ENCODE data around the gene SHCBP1L. TPM values are rescaled to one million over a fixed set of nuclear protein-coding genes. Genes with fewer than 3 reads are reported as not detected.
A peak's percentile ranks its signal among the peaks of the same experiment; 100 is the strongest.

The SHCBP1L gene
- total RNA-seq, 4 donors from 2014 or later, result 2.8 TPM; not detected in 3

DNA sequence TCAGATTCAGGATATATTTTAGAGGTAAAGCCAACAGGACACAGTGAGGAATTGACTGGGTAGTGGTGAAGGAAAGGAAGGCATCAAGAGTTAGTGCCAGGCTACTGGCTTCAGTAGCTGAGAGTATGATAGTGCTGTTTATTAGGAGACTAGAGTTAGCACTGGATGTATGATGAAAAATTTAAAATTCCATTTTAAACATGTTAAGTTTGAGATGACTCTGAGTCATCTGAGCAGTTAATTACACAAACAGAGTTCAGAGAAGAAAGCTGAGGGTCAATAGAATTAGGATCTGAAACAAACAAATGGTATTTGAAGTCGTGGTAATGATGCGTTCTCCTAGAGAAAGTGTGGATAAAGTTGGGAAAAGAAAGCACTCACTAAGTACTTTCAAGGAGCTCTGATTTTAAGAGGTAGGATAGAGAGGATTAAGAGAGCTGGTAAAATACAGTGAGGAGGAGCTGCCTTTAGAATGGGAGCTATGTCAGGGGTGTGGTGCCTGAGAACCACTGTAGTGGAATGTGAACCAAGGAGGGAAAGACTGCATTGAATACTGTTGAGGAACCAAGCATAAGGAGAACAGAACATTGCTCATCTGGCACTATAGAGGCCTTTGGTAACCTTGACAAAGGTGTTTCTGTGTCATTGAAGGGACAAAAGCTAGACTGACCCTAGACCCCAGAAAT lies 21.7 kb upstream of the SHCBP1L start:
- DNase-seq (ENCODE audit: low spot score) (no peak), ATAC-seq (ENCODE audit: low FRiP score) (peak; percentile 41)
- TF ChIP-seq, protein P1, sequence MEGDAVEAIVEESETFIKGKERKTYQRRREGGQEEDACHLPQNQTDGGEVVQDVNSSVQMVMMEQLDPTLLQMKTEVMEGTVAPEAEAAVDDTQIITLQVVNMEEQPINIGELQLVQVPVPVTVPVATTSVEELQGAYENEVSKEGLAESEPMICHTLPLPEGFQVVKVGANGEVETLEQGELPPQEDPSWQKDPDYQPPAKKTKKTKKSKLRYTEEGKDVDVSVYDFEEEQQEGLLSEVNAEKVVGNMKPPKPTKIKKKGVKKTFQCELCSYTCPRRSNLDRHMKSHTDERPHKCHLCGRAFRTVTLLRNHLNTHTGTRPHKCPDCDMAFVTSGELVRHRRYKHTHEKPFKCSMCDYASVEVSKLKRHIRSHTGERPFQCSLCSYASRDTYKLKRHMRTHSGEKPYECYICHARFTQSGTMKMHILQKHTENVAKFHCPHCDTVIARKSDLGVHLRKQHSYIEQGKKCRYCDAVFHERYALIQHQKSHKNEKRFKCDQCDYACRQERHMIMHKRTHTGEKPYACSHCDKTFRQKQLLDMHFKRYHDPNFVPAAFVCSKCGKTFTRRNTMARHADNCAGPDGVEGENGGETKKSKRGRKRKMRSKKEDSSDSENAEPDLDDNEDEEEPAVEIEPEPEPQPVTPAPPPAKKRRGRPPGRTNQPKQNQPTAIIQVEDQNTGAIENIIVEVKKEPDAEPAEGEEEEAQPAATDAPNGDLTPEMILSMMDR (IDR thresholded peaks at IDR 0.05), result no peak

DNA sequence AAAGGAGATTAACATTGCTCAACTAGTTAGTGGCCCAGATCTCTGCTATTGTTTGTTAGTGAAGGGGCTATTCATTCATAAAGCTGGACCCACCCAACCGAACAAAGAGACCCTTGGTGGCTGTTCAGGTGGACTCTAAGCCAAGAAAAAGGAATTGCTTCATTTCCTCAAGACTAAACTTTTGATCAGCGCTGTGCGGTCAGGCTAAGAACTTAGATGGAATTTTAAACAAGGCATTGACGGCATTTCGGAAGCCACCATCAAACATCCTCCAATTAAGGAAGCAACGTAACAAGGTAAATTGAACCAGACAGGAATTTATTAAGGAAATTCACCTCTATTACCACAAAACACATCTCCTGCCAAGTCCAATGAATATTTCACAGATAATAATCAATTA lies 19.9 kb upstream of the SHCBP1L start:
- ATAC-seq (ENCODE audit: low FRiP score), result no peak
- TF ChIP-seq, protein P1 (IDR thresholded peaks at IDR 0.05), result no peak

DNA sequence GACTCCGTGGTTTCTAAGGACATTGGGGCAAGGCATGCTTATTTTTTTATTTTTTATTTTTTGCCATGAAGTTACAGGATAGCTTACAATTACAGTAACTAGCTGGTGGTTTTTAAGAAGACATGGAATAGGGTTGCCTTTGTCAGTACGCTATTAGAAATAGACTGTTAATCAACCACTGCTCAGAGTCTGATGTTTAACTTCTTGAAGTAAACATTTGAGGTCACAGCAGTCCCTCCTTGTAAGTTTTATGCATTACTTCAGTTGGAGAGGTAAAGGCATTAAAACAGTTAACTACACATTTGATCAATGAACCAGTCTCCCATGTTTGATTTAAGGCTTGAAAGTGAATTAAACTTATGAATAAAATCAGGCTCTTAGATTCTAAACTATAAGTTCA lies 19.3 kb upstream of the SHCBP1L start:
- no peak for DNase-seq (ENCODE audit: low spot score)
- ATAC-seq (ENCODE audit: low FRiP score), result no peak
- TF ChIP-seq, protein P1 (IDR thresholded peaks at IDR 0.05), result no peak

More for the DNA sequence above, 19.9 kb upstream of the SHCBP1L start:
- DNase-seq (ENCODE audit: low spot score), result no peak

DNA sequence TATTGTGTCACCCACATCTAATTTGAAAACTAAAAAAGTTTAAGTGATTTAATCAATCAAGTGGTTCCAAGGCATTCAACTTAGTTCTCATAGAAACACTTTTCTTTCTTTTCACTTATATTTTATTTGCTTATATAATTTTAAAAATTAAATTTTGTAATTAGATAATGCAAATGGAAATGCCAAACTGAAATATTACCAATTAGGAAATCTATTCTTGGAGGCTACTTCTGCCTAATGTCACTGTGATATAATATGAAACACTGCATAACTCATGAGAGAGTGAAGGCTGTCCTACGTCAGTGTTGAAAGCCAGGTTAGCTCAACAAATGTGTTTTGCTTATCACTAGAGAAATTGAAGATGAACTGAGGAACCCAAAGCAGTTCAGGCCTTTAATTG lies 18.3 kb upstream of the SHCBP1L start:
- DNase-seq (ENCODE audit: low spot score) (no peak), ATAC-seq (ENCODE audit: low FRiP score) (no peak)
- TF ChIP-seq, protein P1 (IDR thresholded peaks at IDR 0.05), result no peak

DNA sequence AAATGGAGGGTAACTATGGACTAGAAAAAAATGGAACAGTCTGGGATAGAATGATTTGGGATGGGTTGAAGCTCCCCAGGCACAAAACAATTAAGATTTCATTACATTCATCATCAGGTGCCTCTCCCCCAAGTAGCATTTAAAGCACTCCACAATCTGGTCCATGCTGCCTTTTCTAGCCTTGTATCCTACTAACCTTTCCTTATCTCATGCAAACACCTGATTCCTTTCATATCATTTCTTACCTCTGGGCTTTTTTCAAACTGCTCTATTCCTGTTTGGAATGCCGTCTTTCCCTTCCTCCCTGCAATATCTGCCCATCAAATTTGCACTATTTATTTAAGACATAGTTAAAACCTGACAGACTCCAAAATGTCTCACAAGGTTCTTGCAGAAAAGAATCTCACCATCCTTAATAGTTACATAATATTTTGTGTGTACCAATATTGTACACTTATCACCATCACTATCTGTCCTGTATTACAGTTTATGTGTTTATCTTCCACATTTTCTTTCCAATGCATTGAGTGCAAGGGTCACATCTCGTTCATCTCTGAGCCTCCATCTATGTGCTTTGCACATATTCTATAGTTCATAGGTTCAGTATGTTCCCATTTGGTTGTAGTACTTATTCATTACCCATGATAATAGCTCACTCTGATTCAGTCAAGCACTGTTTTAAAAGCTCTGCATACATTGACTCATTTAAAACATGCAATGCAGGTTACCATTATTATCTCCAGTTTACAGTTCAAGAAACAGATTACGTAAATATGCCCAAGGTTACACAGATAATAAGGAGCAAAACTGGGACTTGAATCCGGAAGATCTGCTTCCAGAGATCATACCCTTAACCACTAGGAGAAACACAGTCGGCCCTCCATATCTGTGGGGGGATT lies 16.1 kb upstream of the SHCBP1L start:
- no peak for DNase-seq (ENCODE audit: low spot score)
- TF ChIP-seq, protein P1 (IDR thresholded peaks at IDR 0.05), result no peak
- ATAC-seq (ENCODE audit: low FRiP score), result no peak

DNA sequence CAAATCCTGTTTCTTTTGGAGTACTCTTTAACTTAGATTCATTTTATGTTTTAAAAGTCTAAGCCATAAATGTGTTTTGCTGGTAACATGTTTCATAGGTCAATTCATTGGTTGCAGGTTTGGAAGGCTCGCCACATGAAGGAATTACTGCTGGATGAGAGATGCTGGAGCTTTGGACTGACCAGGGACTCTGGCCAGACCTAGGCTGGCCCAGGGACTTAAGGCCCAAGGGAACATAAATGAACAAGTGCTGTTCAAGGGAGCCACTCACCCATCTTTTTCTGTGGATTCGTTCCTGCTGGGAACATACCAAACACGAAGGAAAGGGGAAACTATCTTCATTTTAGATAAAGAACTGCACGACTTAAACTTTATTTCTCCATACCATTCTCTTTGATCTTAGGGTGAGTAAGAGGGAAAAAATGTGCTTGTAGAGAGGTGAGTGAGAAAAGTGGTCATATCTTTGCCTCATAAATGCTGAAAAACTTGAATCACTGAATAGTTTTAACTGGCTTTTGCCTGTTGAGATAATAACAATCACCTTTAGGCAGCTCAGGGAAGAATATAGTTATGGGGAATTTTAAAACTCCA lies 15.3 kb upstream of the SHCBP1L start:
- no peak for DNase-seq (ENCODE audit: low spot score)
- TF ChIP-seq, protein P1 (IDR thresholded peaks at IDR 0.05), result no peak
- ATAC-seq (ENCODE audit: low FRiP score), result peak; percentile 23

All from omental fat pad (tissue), 4 donors.